ENCODE results near the gene GUCY2F.

GUCY2F gene

GRCh38 chrX:109343671-109344070 lies 138.2 kb downstream of the GUCY2F start:
- no peak for DNase-seq (ENCODE audit: low spot score)

GRCh38 chrX:109336141-109336540 lies 145.7 kb downstream of the GUCY2F start:
- no peak for DNase-seq (ENCODE audit: low spot score)

- DNase-seq (ENCODE audit: low spot score) = no peak
These were observed 154.6 kb downstream of the GUCY2F start for GRCh38 chrX:109327251-109327650.

Measured in CD4-positive, alpha-beta T cell treated with Interleukin-6 at 100 ng/mL for 8 hours (primary cell).